GM18502 (cell line): Measurements from ENCODE around the gene ANK3.

Source experiments
- ATAC-seq: cut with Tn5 transposase; IDR thresholded peaks from one replicate; pipeline ENCODE4 v1.9.1; 2021; ENCODE audit warnings: mild to moderate bottlenecking; ENCODE audit not compliant: unreplicated experiment, poor library complexity

The ANK3 gene

GRCh38 chr10:60124536-60124935 lies 265.1 kb downstream of the ANK3 start:
- no peak for ATAC-seq

GRCh38 chr10:60123668-60124067 lies 266.0 kb downstream of the ANK3 start:
- no peak for ATAC-seq

- no peak for ATAC-seq
Measured at GRCh38 chr10:60123172-60123571, 266.5 kb downstream of the ANK3 start.

GRCh38 chr10:60122190-60122589 lies 267.5 kb downstream of the ANK3 start:
- no peak for ATAC-seq

GRCh38 chr10:60114765-60115586 lies 274.7 kb downstream of the ANK3 start:
- peak; percentile 81 for ATAC-seq

- ATAC-seq = no peak
Measured at GRCh38 chr10:60110739-60111138, 278.9 kb downstream of the ANK3 start.

- no peak for ATAC-seq
Measured at GRCh38 chr10:60107308-60107976, 282.2 kb downstream of the ANK3 start.

GRCh38 chr10:60105295-60105695 lies 284.4 kb downstream of the ANK3 start:
- ATAC-seq = no peak

GRCh38 chr10:60101821-60102220 lies 287.9 kb downstream of the ANK3 start:
- ATAC-seq = no peak

GRCh38 chr10:60099998-60100747 lies 289.5 kb downstream of the ANK3 start:
- ATAC-seq = peak; percentile 58

GRCh38 chr10:60098677-60099601 lies 290.7 kb downstream of the ANK3 start:
- no peak for ATAC-seq

- ATAC-seq = peak; percentile 70
Measured at GRCh38 chr10:60096761-60097513, 292.7 kb downstream of the ANK3 start.

- ATAC-seq = peak; percentile 61
Measured at GRCh38 chr10:60093317-60093716, 296.4 kb downstream of the ANK3 start.

- ATAC-seq = peak; percentile 88
Measured at GRCh38 chr10:60086862-60087261, 302.8 kb downstream of the ANK3 start.

- ATAC-seq = peak; percentile 7
Measured at GRCh38 chr10:60086421-60086820, 303.3 kb downstream of the ANK3 start.

GRCh38 chr10:60082744-60083344 lies 306.8 kb downstream of the ANK3 start:
- ATAC-seq = no peak

- ATAC-seq = no peak
Measured at GRCh38 chr10:60082341-60082740, 307.3 kb downstream of the ANK3 start.

GRCh38 chr10:60073781-60074656 lies 315.7 kb downstream of the ANK3 start:
- ATAC-seq = peak; percentile 96
